SJSA1 (cell line): ENCODE measurements around the gene SRGAP2C. TPM values are rescaled to one million over a fixed set of nuclear protein-coding genes. Genes with fewer than 3 reads are reported as not detected.
"Not testable (repeated sequence)": the region's sequence is repeated elsewhere in the genome, so short reads cannot be mapped to it uniquely, and the experiment has no call there.

ENCODE experiments used
- DNase-seq, 2 experiments: peaks; one replicate each; pipeline ENCODE4 v3.0.0-alpha.2; 2015 to 2020; ENCODE audit warnings: low spot score in 2 of 2, low read depth in 1 of 2
- H3K27ac ChIP-seq: fragments of 250-450 bp; sonication (Bioruptor Pico); 2 replicates; pipeline ENCODE4 v1.5.1; 2020; ENCODE audit warnings: mild to moderate bottlenecking, moderate library complexity
- H3K27me3 ChIP-seq: fragments of 250-450 bp; sonication (Bioruptor Pico); replicated peaks from 2 replicates; pipeline ENCODE4 v1.5.1; 2020; ENCODE audit warnings: mild to moderate bottlenecking, moderate library complexity
- H3K36me3 ChIP-seq: fragments of 250-450 bp; sonication (Bioruptor Pico); 2 replicates; pipeline ENCODE4 v1.5.1; 2020; ENCODE audit warnings: mild to moderate bottlenecking
- H3K4me1 ChIP-seq: fragments of 250-450 bp; sonication (Bioruptor Pico); replicated peaks from 2 replicates; pipeline ENCODE4 v1.6.1; 2021; ENCODE audit warnings: mild to moderate bottlenecking
- H3K4me3 ChIP-seq: fragments of 250-450 bp; sonication (Bioruptor Pico); 2 replicates; pipeline ENCODE4 v1.5.1; 2020; ENCODE audit warnings: mild to moderate bottlenecking
- H3K9me3 ChIP-seq: fragments of 250-450 bp; sonication (Bioruptor Pico); replicated peaks from 2 replicates; pipeline ENCODE4 v1.5.1; 2020; ENCODE audit warnings: mild to moderate bottlenecking
- total RNA-seq: library from RNA; depleted of rRNA; stranded (reverse); fragments of >200 nt; shearing (Covaris generic); gene quantifications from 2 replicates; pipeline ENCODE4 v1.2.3, GENCODE V29; 2014; rRNA removed

SRGAP2C gene
- total RNA-seq, 1 experiment from 2014 or later, result 33.7 TPM

DNA sequence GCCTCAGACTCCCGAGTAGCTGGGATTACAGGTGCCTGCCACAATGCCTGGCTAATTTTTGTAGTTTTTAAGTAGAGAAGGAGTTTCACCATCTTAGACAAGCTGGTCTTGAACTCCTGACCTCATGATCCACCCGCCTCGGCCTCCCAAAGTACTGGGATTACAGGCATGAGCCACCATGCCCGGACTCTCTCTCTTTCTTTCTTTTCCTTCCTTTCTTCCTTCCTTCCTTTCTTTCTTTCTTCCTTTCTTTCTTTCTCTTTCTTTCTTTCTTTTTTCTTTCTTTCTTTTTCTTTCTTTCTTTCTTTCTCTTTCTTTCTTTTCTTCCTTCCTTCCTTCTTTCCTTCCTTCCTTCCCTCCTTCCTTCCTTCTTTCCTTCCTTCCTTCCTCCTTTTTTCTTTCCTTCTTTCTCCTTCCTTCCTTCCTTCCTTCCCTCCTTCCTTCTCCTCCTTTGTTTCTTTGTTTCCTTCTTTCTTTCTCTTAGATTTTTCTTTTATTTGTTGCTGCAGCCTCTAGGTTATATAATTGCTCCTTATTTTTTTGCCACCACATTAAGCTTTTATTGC is 234.4 kb downstream of the SRGAP2C start:
- DNase-seq, H3K9me3 ChIP-seq, H3K27ac ChIP-seq, H3K36me3 ChIP-seq, H3K4me3 ChIP-seq, H3K4me1 ChIP-seq, H3K27me3 ChIP-seq: not testable (repeated sequence)

DNA sequence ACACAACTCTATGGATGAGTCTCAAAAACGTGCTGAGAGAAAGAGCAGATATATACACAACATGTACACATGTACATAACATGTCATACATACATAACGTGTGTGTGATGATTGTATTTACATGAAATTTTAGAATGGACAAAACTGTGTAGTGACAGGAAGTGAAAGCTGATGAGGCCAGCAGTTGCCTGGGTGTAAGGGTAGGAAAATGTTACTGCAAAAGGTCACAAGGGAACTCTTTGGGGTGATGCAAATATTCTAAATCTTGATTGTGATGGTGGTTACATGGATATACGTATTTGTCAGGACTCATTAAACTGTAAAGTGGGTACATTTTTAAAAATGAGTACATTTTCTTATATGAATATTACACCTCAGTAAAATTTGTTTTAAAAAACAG is 236.7 kb downstream of the SRGAP2C start:
- not testable (repeated sequence) for DNase-seq, H3K36me3 ChIP-seq, H3K9me3 ChIP-seq, H3K27ac ChIP-seq, H3K27me3 ChIP-seq, H3K4me1 ChIP-seq, H3K4me3 ChIP-seq

DNA sequence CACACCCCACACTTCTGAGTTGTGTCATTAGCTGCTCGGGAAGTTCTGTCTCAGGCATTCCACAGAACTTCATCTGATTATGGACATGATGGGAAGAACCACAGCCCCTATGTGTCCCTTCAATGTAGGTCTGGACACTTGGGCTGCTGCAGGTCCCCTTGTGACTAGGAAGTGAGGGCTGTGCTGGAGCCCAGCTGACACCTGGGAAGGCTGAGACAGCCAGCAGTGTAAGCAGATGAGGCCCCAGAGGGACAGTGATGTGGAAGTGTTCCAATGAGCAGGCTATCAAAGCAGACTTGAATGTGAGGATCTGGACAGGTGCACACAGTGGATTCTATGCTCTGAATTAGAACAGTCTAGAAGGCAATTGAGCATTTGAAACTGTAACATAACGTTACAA is 239.2 kb downstream of the SRGAP2C start:
- not testable (repeated sequence) for DNase-seq

DNA sequence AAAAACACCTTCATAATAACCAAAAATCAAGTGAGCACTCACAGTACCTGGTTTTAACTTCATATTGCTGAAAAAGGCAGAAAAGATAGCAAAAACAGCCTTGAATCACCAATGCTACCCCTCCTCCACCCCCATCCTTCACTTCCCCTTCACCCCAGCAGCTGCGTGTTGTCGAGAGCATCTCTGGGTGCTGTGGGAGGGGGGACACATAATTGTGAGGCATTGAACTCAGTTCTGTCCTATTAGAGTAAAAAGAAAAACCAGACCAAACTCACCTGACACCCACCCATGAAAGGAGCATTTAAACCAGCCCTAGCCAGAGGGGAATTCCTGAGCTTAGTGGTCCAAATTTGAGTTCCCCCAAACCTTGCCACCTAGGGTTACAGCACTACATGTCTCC is 248.7 kb downstream of the SRGAP2C start:
- DNase-seq, H3K27me3 ChIP-seq, H3K4me1 ChIP-seq, H3K9me3 ChIP-seq, H3K4me3 ChIP-seq, H3K27ac ChIP-seq, H3K36me3 ChIP-seq: not testable (repeated sequence)

More for the DNA sequence above, 239.2 kb downstream of the SRGAP2C start:
- H3K36me3 ChIP-seq, H3K4me1 ChIP-seq, H3K27ac ChIP-seq, H3K9me3 ChIP-seq, H3K4me3 ChIP-seq, H3K27me3 ChIP-seq: not testable (repeated sequence)

DNA sequence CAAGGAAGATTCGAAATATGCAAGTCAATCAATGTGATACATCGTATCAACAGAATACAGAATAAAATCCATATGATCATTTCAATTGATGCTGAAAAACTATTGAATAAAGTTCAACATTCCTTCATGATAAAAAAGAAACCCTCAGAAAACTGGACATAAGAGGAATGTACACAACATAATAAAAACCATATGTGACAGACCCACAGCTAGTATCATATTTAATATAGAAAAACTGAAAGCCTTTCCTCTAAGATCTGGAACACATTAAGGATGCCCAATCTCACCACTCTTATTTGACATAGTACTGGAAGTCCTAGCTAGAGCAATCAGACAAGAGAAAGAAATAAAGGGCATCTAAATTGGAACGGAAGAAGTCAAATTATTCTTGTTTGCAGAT is 254.1 kb downstream of the SRGAP2C start:
- not testable (repeated sequence) for H3K27ac ChIP-seq, H3K27me3 ChIP-seq, DNase-seq, H3K36me3 ChIP-seq, H3K9me3 ChIP-seq, H3K4me3 ChIP-seq, H3K4me1 ChIP-seq

DNA sequence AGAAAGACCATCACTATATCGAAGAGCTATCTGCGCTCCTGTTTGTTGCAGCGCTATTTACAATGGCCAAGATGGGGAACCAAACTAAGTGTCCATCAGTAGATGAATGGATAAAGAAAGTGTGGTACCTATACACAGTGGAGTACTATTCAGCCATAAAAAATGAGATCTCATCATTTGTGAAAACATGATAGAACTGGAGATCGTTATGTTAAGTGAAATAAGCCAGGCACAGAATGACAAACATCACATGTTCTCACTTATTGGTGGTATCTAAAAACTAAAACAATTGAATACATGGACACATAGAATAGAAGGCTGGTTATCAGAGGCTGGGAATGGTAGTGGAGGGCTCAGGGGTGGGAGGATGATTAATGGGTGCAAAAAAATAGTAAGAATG is 256.2 kb downstream of the SRGAP2C start:
- no peaks in the 10 kb centered on the region for H3K36me3 ChIP-seq
- H3K27ac ChIP-seq, result no peak overlapping the region
- no peaks in the 10 kb centered on the region for H3K27me3 ChIP-seq
- H3K4me3 ChIP-seq, result no peak overlapping the region
- no peak for DNase-seq
- H3K9me3 ChIP-seq, result no peaks in the 10 kb centered on the region
- peaks cover 6% of the 10 kb centered on the region for H3K4me1 ChIP-seq

Other genes with a start within 250 kb of the SRGAP2C start
- 5.1 and 9.6 TPM in 2 replicates for gene FAM72B, start 635 bp upstream of the SRGAP2C start, total RNA-seq